ENCODE results near the gene HOXB6. TPM values are rescaled to one million over a fixed set of nuclear protein-coding genes. Genes with fewer than 3 reads are reported as not detected.

The HOXB6 gene
- total RNA-seq, 4 donors from 2014 or later = 0.66 to 5.1 (median 2.9) TPM

GRCh38 chr17:48597778-48598631 is 6.8 kb downstream of the HOXB6 start:
- H3K4me3 ChIP-seq = peak overlapping the region; percentile 4 to 54 (median 30)
- peaks cover 0 to 100% of the 10 kb centered on the region in 2 donors for H3K27me3 ChIP-seq
- H3K4me1 ChIP-seq = peaks cover 0 to 53% (median 19%) of the 10 kb centered on the region in 4 donors
- no peak for DNase-seq (ENCODE audit: low spot score in 2 of 2)
- TF ChIP-seq EP300 (IDR thresholded peaks at IDR 0.05) (no peak), CTCF (IDR thresholded peaks at IDR 0.05) (no peak), POLR2A (IDR thresholded peaks at IDR 0.05) (no peak)
- H3K27ac ChIP-seq = peak overlapping the region in 2 of 4 donors; percentile 71
- H3K9me3 ChIP-seq = peaks cover 0 to 3% (median 0%) of the 10 kb centered on the region in 4 donors
- H3K36me3 ChIP-seq = no peaks in the 10 kb centered on the region
- 1% methylated on average over 62 to 65 of the region's 68 CpGs for WGBS, 2 donors

GRCh38 chr17:48597528-48597777 is 7.3 kb downstream of the HOXB6 start:
- Histone ChIP-seq H3K27ac (peak overlapping the region in 2 of 4 donors; percentile 71), H3K27me3 (peaks cover 0 to 100% of the 10 kb centered on the region in 2 donors), H3K36me3 (no peaks in the 10 kb centered on the region), H3K4me1 (peaks cover 0 to 53% (median 19%) of the 10 kb centered on the region in 4 donors), H3K9me3 (no peaks in the 10 kb centered on the region), H3K4me3 (peak overlapping the region; percentile 4 to 54 (median 30))
- WGBS, 2 donors = 6 to 8% methylated on average over 16 of the region's 16 CpGs
- no peak for TF ChIP-seq EP300 (IDR thresholded peaks at IDR 0.05)
- TF ChIP-seq CTCF (IDR thresholded peaks at IDR 0.05) = no peak
- TF ChIP-seq POLR2A (IDR thresholded peaks at IDR 0.05) = no peak
- no peak for DNase-seq (ENCODE audit: low spot score in 2 of 2)

- H3K27ac ChIP-seq = peak overlapping the region in 2 of 4 donors; percentile 71
- TF ChIP-seq POLR2A (IDR thresholded peaks at IDR 0.05) = no peak
- no peak for TF ChIP-seq EP300 (IDR thresholded peaks at IDR 0.05)
- no peak for TF ChIP-seq CTCF (IDR thresholded peaks at IDR 0.05)
- H3K27me3 ChIP-seq = peaks cover 0 to 100% of the 10 kb centered on the region in 2 donors
- no peaks in the 10 kb centered on the region for H3K9me3 ChIP-seq
- no peak for DNase-seq (ENCODE audit: low spot score in 2 of 2)
- peak overlapping the region; percentile 4 to 54 (median 30) for H3K4me3 ChIP-seq
- WGBS, 2 donors = 33 to 37% methylated on average over 26 of the region's 26 CpGs
- H3K36me3 ChIP-seq = no peaks in the 10 kb centered on the region
- H3K4me1 ChIP-seq = peaks cover 0 to 53% (median 16%) of the 10 kb centered on the region in 4 donors
Measured at GRCh38 chr17:48596735-48597527, 7.9 kb downstream of the HOXB6 start.

GRCh38 chr17:48596000-48596734 is 8.6 kb downstream of the HOXB6 start:
- WGBS, 2 donors = 48 to 53% methylated on average over 53 to 54 of the region's 54 CpGs
- Histone ChIP-seq H3K27me3 (peaks cover 0 to 100% of the 10 kb centered on the region in 2 donors), H3K4me1 (peaks cover 0 to 54% (median 16%) of the 10 kb centered on the region in 4 donors), H3K27ac (peak overlapping the region in 1 of 4 donors; percentile 23), H3K9me3 (no peaks in the 10 kb centered on the region), H3K36me3 (no peaks in the 10 kb centered on the region), H3K4me3 (peak overlapping the region in 2 of 4 donors; percentile 9 to 54)
- no peak for DNase-seq (ENCODE audit: low spot score in 2 of 2)
- TF ChIP-seq POLR2A (IDR thresholded peaks at IDR 0.05) (no peak), EP300 (IDR thresholded peaks at IDR 0.05) (no peak), CTCF (IDR thresholded peaks at IDR 0.05) (no peak)
